Fibroblast of lung (primary cell): ENCODE data around the gene BBS9. TPM values are rescaled to one million over a fixed set of nuclear protein-coding genes. Genes with fewer than 3 reads are reported as not detected.

ENCODE experiments used
- DNase-seq, 2 donors: peaks; one replicate each; pipeline versions ENCODE4 v3.0.0 to v3.0.0-alpha.2; 2010; ENCODE audit warnings: low read depth in 2 of 2
- H2AFZ ChIP-seq: 2 replicates; pipeline ENCODE4 v1.5.1; 2012; ENCODE audit warnings: low read length, control low read depth, inconsistent platforms
- H3K27ac ChIP-seq: 2 replicates; pipeline ENCODE4 v1.5.1; 2011; ENCODE audit warnings: low read length, control low read depth; ENCODE audit not compliant: insufficient read depth
- H3K27me3 ChIP-seq: 2 replicates; pipeline ENCODE4 v1.5.1; 2011; ENCODE audit warnings: mild to moderate bottlenecking, low read length; ENCODE audit not compliant: control insufficient read depth, insufficient read depth
- H3K36me3 ChIP-seq: 2 replicates; pipeline ENCODE4 v1.5.1; 2011; ENCODE audit warnings: low read length; ENCODE audit not compliant: control insufficient read depth, insufficient read depth
- H3K4me1 ChIP-seq: 2 replicates; pipeline ENCODE4 v1.5.1; 2011; ENCODE audit warnings: low read length; ENCODE audit not compliant: control insufficient read depth, insufficient read depth; ENCODE audit errors: extremely low read depth
- H3K4me2 ChIP-seq: 2 replicates; pipeline ENCODE4 v1.5.1; 2011; ENCODE audit warnings: low read length, control low read depth; ENCODE audit not compliant: insufficient read depth; ENCODE audit errors: extremely low read depth
- H3K4me3 ChIP-seq, 4 experiments: fragments of 200-600 bp in 1 of 4; sonication (generic) in 1 of 4; replicated peaks in 1 of 4; 2 replicates each; pipeline ENCODE4 v1.5.1; 2011 to 2016; ENCODE audit warnings: low read length in 4 of 4, low read depth in 3 of 4, mild to moderate bottlenecking in 3 of 4, control low read depth in 2 of 4, inconsistent platforms in 1 of 4, mixed read lengths in 1 of 4; ENCODE audit not compliant: insufficient read depth in 1 of 4; ENCODE audit errors: control extremely low read depth in 1 of 4
- H3K79me2 ChIP-seq: 2 replicates; pipeline ENCODE4 v1.5.1; 2012; ENCODE audit warnings: mild to moderate bottlenecking, low read length, inconsistent platforms; ENCODE audit not compliant: control insufficient read depth, insufficient read depth
- H3K9ac ChIP-seq: 2 replicates; pipeline ENCODE4 v1.5.1; 2011; ENCODE audit warnings: mild to moderate bottlenecking, low read length, control low read depth; ENCODE audit not compliant: insufficient read depth
- H3K9me3 ChIP-seq: 2 replicates; pipeline ENCODE4 v1.5.1; 2012; ENCODE audit warnings: low read depth, low read length; ENCODE audit not compliant: control insufficient read depth, insufficient read depth
- H4K20me1 ChIP-seq: 2 replicates; pipeline ENCODE4 v1.5.1; 2011; ENCODE audit warnings: low read length; ENCODE audit not compliant: control insufficient read depth, insufficient read depth; ENCODE audit errors: extremely low read depth
- EZH2 ChIP-seq: IDR thresholded peaks from 2 replicates; pipeline ENCODE4 v1.5.1; 2012; ENCODE audit warnings: low read length, control low read depth, mild to moderate bottlenecking; ENCODE audit errors: missing control alignments
- polyA plus RNA-seq, 2 donors: library from polyadenylated mRNA; depleted of rRNA in 1 of 2; stranded (reverse) in 1 of 2; unstranded in 1 of 2; fragments of >200 nt; gene quantifications; 2 replicates each; pipeline ENCODE4 v1.2.1, GENCODE V29; 2011 to 2012; ENCODE audit warnings: missing spikeins in 1 of 2
- total RNA-seq: library from RNA; depleted of rRNA; stranded (reverse); fragments of >200 nt; gene quantifications from 2 replicates; pipeline ENCODE4 v1.2.1, GENCODE V29; 2014
- TF ChIP-seq, protein P1 (sequence below), 2 donors: IDR thresholded peaks in 1 of 2; conservative IDR thresholded peaks in 1 of 2; 1 replicate in 1 of 2; 2 replicates in 1 of 2; pipeline ENCODE4 v1.5.1; 2011 to 2012; ENCODE audit warnings: low read length in 2 of 2, control low read depth in 1 of 2, inconsistent platforms in 1 of 2, low read depth in 1 of 2, mild to moderate bottlenecking in 1 of 2

BBS9 gene
- total and polyA plus RNA-seq, 2 donors (not counting 1 experiment from before 2014, with no cell fraction given), result 19.1 to 26.9 TPM

DNA sequence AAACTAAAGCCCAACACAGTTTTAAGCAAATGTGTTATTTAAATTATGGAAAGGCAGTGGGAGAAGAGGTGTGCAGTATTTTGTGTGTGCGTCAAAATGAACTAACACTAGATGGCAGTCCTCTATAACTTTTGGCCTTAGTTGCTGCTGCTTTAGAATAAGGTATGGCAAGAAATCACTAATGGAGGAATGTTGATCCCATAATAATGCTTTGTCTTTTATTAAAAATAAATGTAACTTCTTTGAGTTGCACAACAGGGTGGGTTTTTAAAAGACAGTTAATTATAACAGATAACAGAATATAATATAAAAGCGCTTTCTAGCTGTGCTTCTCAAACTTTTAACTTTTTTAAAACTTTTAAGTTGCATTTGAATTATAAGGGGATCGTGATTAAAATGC is 56.4 kb downstream of the BBS9 start:
- Histone ChIP-seq H3K4me3 (no peak overlapping the region), H3K79me2 (no peaks in the 10 kb centered on the region), H4K20me1 (no peaks in the 10 kb centered on the region), H3K9ac (no peak overlapping the region), H3K9me3 (no peaks in the 10 kb centered on the region), H3K36me3 (no peaks in the 10 kb centered on the region), H3K4me1 (no peaks in the 10 kb centered on the region), H3K4me2 (no peak overlapping the region), H2AFZ (no peak overlapping the region), H3K27ac (no peak overlapping the region), H3K27me3 (no peaks in the 10 kb centered on the region)
- DNase-seq, result peak; percentile 49 to 69
- no peak for TF ChIP-seq EZH2
- TF ChIP-seq, protein P1, sequence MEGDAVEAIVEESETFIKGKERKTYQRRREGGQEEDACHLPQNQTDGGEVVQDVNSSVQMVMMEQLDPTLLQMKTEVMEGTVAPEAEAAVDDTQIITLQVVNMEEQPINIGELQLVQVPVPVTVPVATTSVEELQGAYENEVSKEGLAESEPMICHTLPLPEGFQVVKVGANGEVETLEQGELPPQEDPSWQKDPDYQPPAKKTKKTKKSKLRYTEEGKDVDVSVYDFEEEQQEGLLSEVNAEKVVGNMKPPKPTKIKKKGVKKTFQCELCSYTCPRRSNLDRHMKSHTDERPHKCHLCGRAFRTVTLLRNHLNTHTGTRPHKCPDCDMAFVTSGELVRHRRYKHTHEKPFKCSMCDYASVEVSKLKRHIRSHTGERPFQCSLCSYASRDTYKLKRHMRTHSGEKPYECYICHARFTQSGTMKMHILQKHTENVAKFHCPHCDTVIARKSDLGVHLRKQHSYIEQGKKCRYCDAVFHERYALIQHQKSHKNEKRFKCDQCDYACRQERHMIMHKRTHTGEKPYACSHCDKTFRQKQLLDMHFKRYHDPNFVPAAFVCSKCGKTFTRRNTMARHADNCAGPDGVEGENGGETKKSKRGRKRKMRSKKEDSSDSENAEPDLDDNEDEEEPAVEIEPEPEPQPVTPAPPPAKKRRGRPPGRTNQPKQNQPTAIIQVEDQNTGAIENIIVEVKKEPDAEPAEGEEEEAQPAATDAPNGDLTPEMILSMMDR (conservative IDR thresholded peaks at IDR 0.05 in 1 of 2, IDR thresholded peaks at IDR 0.05 in 1 of 2; ENCODE audit: low read depth in 1 of 2, low read length in 2 of 2), result peak; percentile 73 to 75

DNA sequence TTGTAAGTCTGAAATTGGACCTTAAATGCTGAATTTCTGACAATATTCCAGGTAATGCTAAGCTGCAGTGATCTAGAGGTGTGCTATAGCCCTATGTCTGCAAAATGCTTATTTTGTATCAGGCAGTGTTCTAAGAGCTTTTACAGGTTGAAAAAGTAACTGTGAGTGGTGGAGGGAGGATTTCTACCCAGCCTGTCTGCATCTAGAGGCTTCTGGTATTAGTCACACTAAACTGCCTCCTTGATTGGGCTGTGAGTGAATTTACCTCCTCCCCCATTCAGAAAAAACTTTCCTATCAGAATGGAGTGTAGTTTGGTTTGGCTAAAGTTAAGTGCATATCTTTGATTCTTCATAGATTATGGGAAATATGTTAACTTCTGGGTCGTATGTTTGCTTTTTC is 56.8 kb downstream of the BBS9 start:
- Histone ChIP-seq H3K36me3 (no peaks in the 10 kb centered on the region), H3K9ac (no peak overlapping the region), H4K20me1 (no peaks in the 10 kb centered on the region), H3K27me3 (no peaks in the 10 kb centered on the region), H3K79me2 (no peaks in the 10 kb centered on the region), H3K27ac (no peak overlapping the region), H2AFZ (no peak overlapping the region), H3K4me3 (no peak overlapping the region), H3K4me1 (no peaks in the 10 kb centered on the region), H3K9me3 (no peaks in the 10 kb centered on the region), H3K4me2 (no peak overlapping the region)
- peak; percentile 20 to 82 for DNase-seq
- TF ChIP-seq, protein P1 (conservative IDR thresholded peaks at IDR 0.05 in 1 of 2, IDR thresholded peaks at IDR 0.05 in 1 of 2; ENCODE audit: low read depth in 1 of 2, low read length in 2 of 2), result no peak
- no peak for TF ChIP-seq EZH2

DNA sequence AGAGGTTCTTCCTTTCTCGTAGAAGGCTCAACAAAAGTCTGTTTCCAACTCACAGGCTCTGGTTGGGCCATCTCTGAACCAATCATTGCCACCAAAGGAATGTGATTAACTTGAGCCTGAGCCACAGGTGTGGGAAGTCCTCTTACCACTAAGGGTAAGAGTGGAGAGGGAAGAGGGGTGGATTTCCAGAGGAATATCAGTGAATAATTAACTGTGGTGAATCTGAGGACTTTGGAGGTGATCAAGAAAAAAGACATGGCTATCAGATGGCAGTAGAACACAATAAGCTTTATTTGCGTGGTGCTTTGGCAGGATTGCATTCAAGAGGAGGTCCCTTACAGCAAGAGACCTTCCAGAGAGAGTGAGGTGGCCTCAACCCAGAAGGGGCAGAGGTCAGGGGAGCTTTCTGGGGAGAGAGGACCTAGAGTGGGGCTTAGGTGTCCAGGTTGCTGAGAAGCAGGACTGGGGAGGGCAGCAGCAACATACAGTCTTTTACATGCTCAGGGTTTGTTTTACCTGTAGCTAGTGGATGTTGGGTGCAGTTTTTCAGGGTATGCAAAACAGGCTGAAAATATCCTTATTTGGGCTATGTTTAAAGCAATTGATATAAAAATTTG is 61.4 kb downstream of the BBS9 start:
- Histone ChIP-seq H3K79me2 (no peaks in the 10 kb centered on the region), H3K27ac (no peak overlapping the region), H4K20me1 (no peaks in the 10 kb centered on the region), H3K36me3 (no peaks in the 10 kb centered on the region), H3K4me1 (no peaks in the 10 kb centered on the region), H3K9me3 (no peaks in the 10 kb centered on the region), H3K4me3 (no peak overlapping the region), H3K4me2 (no peak overlapping the region), H2AFZ (no peak overlapping the region), H3K27me3 (no peaks in the 10 kb centered on the region), H3K9ac (no peak overlapping the region)
- TF ChIP-seq, protein P1 (conservative IDR thresholded peaks at IDR 0.05 in 1 of 2, IDR thresholded peaks at IDR 0.05 in 1 of 2; ENCODE audit: low read depth in 1 of 2, low read length in 2 of 2), result no peak
- no peak for TF ChIP-seq EZH2
- no peak for DNase-seq
